ENCODE data around the gene COL27A1.

The COL27A1 gene

DNA sequence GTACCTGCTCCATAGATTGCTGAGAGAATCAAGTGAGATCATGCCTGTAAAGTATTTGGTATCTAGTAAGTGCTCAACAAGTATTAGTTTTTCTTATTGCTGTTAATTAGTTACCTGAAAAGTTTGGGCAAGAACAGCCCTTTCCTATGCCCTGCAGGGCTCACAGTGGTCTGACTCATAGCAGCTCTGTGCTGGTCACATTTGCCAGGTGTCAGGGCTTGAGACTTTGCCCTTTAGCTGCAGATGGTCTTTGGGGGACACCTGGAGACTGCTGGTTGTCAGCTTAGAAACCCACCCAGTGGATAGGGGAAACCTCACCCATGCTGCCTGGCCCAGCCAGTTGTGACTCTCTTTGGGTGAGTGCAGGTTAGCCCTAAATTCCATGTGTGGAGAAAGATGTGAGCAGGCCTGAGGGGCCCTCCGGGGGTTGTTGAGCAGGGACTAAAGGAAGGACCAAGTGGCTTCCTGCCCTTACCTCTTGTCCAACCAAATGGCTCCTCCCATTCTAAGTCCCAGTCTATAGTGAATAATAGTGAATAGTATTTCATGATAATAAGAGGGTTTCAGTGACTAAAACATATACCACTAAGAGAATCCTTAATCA, 9.0 kb downstream of the COL27A1 start:
- no peak overlapping the region for H3K4me3 ChIP-seq (ENCODE audit: low read length)
- TF ChIP-seq ZNF274 (IDR thresholded peaks at IDR 0.05; ENCODE audit: low read depth, low read length), result no peak

DNA sequence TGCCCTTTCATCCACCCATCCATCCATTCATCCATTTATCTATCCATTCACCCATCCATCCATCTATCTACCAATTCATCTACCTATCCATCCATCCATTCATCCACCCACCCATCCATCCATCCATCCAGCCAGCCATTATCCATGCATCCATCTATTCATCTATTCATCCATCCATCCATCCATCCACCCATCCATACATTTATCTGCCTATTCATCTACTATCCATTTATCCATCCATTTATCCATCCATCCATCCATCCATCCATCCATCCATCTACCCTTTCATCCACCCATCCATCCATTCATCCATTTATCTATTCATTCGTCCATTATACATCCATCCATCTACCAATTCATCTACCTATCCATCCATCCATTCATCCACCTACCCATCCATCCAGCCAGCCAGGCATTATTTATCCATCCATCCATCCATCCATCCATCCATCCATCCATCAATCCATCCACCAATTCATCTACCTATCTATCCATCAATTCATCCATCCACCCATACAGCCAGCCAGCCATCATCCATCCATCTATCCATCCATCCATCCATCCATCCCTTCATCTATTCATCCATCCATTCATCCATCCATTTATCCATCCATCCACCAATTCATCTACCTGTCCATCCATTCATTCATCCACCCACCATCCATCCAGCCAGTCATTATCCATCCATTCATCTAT, 10.2 kb downstream of the COL27A1 start:
- TF ChIP-seq ZNF274 (IDR thresholded peaks at IDR 0.05; ENCODE audit: low read depth, low read length), result no peak
- no peak overlapping the region for H3K4me3 ChIP-seq (ENCODE audit: low read length)

DNA sequence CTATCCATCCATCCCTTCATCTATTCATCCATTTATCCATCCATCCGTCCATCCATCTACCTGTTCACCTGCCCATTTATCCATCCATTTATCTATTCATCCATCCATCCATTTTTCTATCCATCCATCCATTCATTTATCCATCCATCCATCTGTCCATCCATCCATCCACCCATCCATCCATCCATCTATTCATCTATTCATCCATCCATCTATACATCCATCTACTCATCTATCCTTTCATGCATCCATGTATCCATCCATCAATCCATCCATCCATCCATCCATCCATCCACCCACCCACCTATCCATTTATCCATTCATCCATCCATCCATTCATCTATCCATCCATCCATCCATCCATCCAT, 10.8 kb downstream of the COL27A1 start:
- TF ChIP-seq ZNF274 (IDR thresholded peaks at IDR 0.05; ENCODE audit: low read depth, low read length), result no peak
- H3K4me3 ChIP-seq (ENCODE audit: low read length), result no peak overlapping the region

DNA sequence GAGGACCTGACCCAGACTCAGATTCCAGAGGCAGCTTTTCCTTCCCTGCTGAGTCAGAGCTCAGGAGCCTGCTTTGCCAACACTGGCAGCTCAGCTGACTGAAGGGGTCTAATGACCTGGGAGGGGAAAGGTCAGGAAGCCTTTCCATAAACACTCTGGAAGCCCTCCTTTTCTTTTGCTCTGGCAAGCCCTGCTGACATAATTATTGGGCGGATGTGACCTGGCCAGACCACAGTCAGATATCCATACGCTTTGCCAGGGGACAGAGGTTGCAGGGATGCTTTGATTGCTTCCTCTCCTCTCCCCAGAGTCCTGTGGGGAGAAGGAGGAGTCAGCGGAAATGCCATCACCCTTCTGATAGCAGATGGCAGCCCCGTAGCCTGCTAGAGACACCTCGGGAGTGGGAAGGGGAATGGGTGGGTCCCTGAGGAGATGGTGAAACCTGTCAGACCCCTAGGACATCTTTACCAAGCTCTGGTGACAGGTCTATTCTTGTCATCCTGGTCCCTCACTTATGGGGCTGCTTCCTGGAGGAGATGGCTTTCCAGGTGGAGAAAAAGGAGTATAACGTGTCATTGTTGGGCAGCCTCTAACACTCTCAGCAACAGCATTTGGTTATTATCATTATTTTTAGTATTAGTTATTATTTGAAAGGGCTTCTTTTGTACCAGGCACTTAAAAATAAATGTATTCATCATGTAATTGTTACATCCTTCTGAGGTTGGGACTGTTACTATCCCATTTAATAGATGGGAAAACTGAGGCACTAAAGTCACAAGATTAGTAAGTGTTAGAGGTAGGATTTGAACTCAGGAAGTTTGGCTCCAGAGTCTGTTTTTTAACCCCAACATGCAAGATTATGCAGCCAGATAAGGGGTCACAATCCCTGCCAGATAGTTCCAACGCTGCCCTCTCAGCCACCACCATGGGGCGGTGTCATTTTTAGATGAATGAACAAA, 11.6 kb downstream of the COL27A1 start:
- TF ChIP-seq ZNF274 (IDR thresholded peaks at IDR 0.05; ENCODE audit: low read depth, low read length), result no peak
- H3K4me3 ChIP-seq (ENCODE audit: low read length), result no peak overlapping the region

DNA sequence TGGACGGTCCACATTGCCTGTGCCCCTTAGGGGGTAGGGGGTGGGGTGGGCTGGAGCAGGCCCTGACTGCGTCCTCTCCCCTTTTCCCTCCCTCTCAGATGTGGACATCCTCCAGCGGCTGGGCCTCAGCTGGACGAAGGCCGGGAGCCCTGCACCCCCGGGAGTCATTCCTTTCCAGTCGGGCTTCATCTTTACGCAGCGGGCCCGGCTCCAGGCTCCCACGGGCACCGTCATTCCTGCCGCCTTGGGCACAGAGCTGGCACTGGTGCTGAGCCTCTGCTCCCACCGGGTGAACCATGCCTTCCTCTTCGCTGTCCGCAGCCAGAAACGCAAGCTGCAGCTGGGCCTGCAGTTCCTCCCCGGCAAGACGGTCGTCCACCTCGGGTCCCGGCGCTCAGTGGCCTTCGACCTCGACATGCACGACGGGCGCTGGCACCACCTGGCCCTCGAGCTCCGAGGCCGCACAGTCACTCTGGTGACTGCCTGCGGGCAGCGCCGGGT, 12.3 kb downstream of the COL27A1 start:
- TF ChIP-seq ZNF274 (IDR thresholded peaks at IDR 0.05; ENCODE audit: low read depth, low read length), result no peak
- H3K4me3 ChIP-seq (ENCODE audit: low read length), result no peak overlapping the region

DNA sequence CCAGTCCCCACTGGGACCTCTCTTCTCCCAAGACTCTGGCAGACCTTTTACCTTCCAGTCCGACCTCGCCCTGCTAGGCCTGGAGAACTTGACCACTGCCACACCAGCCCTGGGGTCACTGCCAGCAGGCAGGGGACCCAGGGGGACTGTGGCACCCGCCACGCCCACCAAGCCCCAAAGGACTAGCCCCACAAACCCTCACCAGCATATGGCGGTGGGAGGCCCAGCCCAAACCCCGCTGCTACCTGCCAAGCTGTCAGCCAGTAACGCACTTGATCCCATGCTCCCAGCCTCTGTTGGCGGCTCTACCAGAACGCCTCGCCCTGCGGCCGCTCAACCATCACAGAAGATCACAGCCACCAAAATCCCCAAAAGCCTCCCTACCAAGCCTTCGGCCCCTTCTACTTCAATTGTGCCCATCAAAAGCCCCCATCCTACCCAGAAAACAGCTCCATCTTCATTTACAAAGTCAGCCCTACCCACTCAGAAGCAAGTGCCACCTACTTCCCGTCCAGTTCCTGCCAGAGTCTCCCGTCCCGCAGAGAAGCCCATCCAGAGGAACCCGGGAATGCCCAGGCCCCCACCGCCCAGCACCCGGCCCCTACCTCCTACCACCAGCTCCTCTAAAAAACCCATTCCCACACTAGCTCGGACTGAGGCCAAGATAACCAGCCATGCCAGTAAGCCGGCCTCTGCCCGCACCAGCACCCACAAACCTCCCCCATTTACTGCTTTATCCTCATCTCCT, 13.1 kb downstream of the COL27A1 start:
- H3K4me3 ChIP-seq (ENCODE audit: low read length), result no peak overlapping the region
- TF ChIP-seq ZNF274 (IDR thresholded peaks at IDR 0.05; ENCODE audit: low read depth, low read length), result no peak

DNA sequence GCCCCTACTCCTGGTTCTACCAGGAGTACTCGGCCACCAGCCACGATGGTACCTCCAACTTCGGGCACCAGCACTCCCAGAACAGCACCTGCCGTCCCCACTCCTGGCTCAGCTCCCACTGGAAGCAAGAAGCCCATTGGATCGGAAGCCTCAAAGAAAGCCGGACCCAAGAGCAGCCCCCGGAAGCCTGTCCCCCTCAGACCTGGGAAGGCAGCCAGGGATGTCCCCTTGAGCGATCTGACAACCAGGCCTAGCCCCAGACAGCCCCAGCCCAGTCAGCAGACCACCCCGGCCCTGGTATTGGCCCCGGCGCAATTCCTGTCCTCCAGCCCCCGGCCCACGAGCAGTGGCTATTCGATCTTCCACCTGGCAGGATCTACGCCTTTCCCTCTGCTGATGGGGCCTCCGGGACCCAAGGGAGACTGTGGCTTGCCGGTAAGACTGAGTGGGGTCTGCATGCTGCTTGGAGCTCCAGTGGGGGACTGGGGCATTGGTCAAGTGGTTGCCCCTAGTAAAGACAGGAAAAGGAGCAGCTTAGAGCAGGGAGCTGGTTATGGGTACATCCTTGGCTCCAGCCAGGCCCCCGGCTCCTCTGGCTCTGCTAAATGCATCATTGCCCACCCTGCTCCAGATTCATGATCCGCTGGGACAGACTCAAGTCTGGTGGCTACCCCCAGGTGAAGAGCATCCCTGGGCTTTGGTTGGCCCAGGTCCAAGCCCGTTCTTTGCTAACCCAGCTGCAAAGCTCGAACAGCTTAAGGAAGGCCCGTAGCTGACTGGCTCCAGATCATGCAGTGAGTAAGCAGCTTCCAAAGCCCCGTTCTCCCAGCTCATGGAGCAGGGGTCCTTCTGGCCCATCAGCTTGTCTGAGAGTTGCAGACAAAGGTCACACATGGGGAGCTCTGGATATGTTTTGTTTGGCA, 14.0 kb downstream of the COL27A1 start:
- no peak overlapping the region for H3K4me3 ChIP-seq (ENCODE audit: low read length)
- no peak for TF ChIP-seq ZNF274 (IDR thresholded peaks at IDR 0.05; ENCODE audit: low read depth, low read length)

DNA sequence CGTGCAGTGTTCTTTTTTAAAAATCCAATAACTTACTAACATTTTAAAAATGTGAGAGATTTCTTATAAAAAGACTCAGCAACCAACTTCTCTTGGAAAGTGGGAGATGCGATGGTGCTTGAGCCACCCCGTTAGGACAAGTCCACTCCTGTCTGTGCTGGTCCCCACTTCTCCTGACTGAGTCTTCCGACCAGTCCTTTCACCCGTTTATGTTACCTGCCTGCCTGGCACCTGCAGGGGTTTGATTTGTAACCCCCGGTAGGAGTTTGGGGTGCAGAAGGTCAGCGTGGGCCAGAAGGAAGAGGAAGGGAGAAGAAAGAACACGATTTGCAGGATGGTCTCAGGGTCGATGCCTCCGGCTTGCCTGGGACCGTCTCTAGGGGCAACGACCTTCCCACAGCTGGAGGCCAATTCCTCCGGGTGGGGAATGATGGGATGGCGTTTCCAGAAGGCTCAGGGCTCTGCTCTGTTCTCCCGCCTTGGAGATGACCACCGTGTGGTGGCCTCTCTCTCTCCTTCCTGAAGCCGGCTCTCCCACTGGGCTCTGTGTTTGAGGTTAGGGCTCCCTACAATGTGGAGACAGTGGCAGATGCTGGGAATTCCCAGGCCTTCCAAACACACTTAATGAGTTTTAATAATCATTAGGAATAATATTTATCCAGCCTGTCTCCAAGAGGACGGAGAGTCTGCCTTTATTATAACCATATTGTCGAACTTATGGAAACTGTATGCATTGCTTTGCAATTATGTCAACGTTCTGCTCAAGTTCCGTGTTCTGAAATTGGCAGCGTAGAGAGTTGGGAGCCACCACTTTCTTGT, 14.8 kb downstream of the COL27A1 start:
- no peak for TF ChIP-seq ZNF274 (IDR thresholded peaks at IDR 0.05; ENCODE audit: low read depth, low read length)
- no peak overlapping the region for H3K4me3 ChIP-seq (ENCODE audit: low read length)

DNA sequence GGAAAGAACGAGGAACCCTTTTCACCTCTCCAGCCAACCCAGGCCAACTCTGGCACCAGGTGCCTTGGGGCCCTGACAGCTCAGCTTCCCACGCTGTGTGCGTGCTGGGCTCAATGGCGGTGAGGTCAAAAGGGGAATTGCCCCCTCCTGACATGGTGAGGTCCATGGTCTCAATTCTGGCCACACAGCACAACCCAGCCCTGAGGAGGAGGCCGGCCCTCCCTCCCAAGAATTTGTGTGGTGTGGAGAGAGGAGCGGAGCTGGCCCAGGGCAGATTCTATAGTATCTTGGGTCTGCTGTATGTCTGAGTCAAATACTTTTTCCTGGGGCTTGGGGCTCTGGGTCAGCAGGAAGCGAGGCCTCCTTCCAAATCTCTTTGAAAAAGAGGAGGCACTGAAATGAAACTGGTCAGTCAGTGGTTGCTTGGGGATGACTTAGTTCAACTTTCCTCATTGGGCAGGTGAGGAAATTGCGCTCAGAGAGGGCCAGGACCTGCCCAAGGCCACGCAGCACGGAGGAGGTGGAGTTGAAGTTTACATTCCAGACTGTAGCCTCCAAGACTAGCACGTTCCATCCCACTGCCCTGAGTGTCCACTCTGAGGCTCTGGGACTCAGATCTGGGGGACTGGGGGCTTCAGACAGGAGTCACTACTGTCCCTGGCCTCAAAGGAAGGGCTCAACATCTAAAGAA, 15.6 kb downstream of the COL27A1 start:
- no peak for TF ChIP-seq ZNF274 (IDR thresholded peaks at IDR 0.05; ENCODE audit: low read depth, low read length)
- no peak overlapping the region for H3K4me3 ChIP-seq (ENCODE audit: low read length)

DNA sequence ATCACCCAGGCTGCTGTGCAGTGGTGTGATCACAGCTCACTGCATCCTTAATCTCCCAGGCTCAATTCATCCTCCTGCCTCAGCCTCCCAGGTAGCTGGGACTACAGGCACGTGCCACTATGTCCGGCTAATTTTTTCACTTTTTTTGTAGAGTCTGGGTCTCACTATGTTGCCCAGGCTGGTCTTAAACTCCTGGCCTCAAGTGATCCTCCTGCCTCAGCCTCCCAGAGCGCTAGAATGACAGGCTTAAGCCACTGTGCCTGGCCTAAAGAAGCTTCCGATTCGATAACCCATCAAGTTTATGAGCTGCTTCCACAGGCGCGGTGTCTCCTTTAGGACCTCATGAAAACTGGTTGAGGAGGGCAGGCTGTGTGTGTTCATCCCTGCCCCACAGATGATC, 16.2 kb downstream of the COL27A1 start:
- H3K4me3 ChIP-seq (ENCODE audit: low read length), result no peak overlapping the region
- TF ChIP-seq ZNF274 (IDR thresholded peaks at IDR 0.05; ENCODE audit: low read depth, low read length), result no peak

DNA sequence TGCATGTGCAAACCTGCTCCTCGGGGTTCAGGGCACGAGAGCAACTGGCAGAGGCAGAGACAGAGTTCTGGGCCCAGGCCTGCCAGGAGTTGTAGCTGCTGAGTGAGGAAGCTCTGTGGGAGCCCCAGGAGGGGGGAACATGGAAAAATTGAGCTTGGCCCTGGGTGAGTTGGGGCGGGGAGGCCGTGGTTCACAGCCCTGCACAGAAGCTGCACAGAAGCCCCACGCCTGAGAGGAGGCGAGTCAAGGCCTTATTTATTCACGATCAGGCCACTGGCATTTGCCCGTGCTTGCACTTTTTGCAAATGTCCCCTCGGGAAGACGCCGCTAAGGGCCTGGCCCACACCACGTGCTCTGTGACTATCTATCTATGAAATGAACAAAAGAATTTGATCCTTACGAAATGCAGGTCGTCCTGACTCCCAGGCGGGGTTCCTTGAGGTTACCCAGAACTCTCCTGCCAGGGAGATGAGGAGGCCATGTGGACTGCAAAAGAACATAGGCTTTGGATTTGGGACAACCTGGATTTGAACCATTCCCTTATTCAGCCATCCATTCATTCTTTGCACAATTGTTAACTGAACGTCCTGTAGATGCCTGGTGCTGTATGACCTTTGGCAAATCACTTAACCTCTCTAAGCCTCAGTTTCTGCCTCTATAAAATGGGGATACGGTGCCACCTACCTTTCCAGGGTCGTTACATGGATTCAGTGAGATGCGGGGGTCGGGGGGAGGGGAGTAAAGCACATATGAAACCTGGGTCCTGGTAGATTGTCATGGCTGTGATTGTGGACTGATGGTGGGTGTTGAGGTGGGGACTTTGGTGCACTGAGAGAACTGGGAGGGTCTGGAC, 17.9 kb downstream of the COL27A1 start:
- TF ChIP-seq ZNF274 (IDR thresholded peaks at IDR 0.05; ENCODE audit: low read depth, low read length), result no peak

More for the DNA sequence above, 17.9 kb downstream of the COL27A1 start:
- no peak overlapping the region for H3K4me3 ChIP-seq (ENCODE audit: low read length)
